ENCODE results near the gene MYRIP.
"Not testable (repeated sequence)": the region's sequence is repeated elsewhere in the genome, so short reads cannot be mapped to it uniquely, and the experiment has no call there.

The MYRIP gene

GRCh38 chr3:40129981-40130380 lies 320.6 kb downstream of the MYRIP start:
- Histone ChIP-seq H2BK15ac (ENCODE audit: low read length) (no peak overlapping the region), H3K79me1 (ENCODE audit: low read depth, low read length) (no peaks in the 10 kb centered on the region), H3K4me3 (ENCODE audit: low read length in 2 of 2) (no peak overlapping the region), H3K4ac (ENCODE audit: low read length) (no peak overlapping the region), H3K27ac (replicated peaks; ENCODE audit: low read length) (no peak overlapping the region), H3K18ac (ENCODE audit: low read length) (no peak overlapping the region), H3K4me1 (ENCODE audit: control insufficient read depth in 2 of 2, insufficient read depth in 1 of 2, low read depth in 1 of 2, low read length in 2 of 2) (no peaks in the 10 kb centered on the region), H2AFZ (ENCODE audit: low read length) (no peak overlapping the region), H3K36me3 (replicated peaks in 1 of 2; ENCODE audit: control insufficient read depth in 2 of 2, insufficient read depth in 2 of 2, low read length in 2 of 2) (no peaks in the 10 kb centered on the region), H2AK5ac (ENCODE audit: low read depth, low read length) (no peak overlapping the region), H3K9me3 (replicated peaks in 1 of 2; ENCODE audit: control insufficient read depth in 2 of 2, insufficient read depth in 1 of 2, low read depth in 1 of 2, low read length in 2 of 2) (peaks cover 0 to 6% of the 10 kb centered on the region in 2 donors), H3K14ac (ENCODE audit: low read length) (no peak overlapping the region), H4K8ac (ENCODE audit: low read depth, low read length) (no peak overlapping the region), H2BK12ac (ENCODE audit: low read length) (no peak overlapping the region), H3K9ac (ENCODE audit: low read depth, low read length, poor library complexity) (no peak overlapping the region), H2BK120ac (ENCODE audit: low read depth, low read length) (no peak overlapping the region), H3K4me2 (ENCODE audit: insufficient read depth, low read length, poor library complexity, severe bottlenecking) (no peak overlapping the region), H3K23ac (ENCODE audit: low read depth, low read length, poor library complexity) (no peak overlapping the region), H3K27me3 (ENCODE audit: control insufficient read depth in 3 of 3, insufficient read depth in 3 of 3, low read depth in 1 of 3, low read length in 3 of 3) (no peaks in the 10 kb centered on the region), H4K91ac (ENCODE audit: low read depth, low read length, poor library complexity) (no peak overlapping the region), H2BK5ac (ENCODE audit: low read length) (no peak overlapping the region)
- DNase-seq (ENCODE audit: low spot score), result no peak
- WGBS, 2 donors (ENCODE audit: extremely low coverage in 2 of 2, insufficient read length in 2 of 2, insufficient replicate concordance in 1 of 2), result no CpG with 5 or more reads among the region's 2 CpGs

GRCh38 chr3:40130721-40131120 lies 321.3 kb downstream of the MYRIP start:
- Histone ChIP-seq H4K91ac (ENCODE audit: low read depth, low read length, poor library complexity) (no peak overlapping the region), H3K27ac (replicated peaks; ENCODE audit: low read length) (no peak overlapping the region), H3K4me1 (ENCODE audit: control insufficient read depth in 2 of 2, insufficient read depth in 1 of 2, low read depth in 1 of 2, low read length in 2 of 2) (no peaks in the 10 kb centered on the region), H3K79me1 (ENCODE audit: low read depth, low read length) (no peaks in the 10 kb centered on the region), H3K36me3 (replicated peaks in 1 of 2; ENCODE audit: control insufficient read depth in 2 of 2, insufficient read depth in 2 of 2, low read length in 2 of 2) (no peaks in the 10 kb centered on the region), H3K18ac (ENCODE audit: low read length) (no peak overlapping the region), H2AK5ac (ENCODE audit: low read depth, low read length) (no peak overlapping the region), H2BK5ac (ENCODE audit: low read length) (no peak overlapping the region), H2BK12ac (ENCODE audit: low read length) (no peak overlapping the region), H3K14ac (ENCODE audit: low read length) (no peak overlapping the region), H3K4me2 (ENCODE audit: insufficient read depth, low read length, poor library complexity, severe bottlenecking) (no peak overlapping the region), H4K8ac (ENCODE audit: low read depth, low read length) (no peak overlapping the region), H3K27me3 (ENCODE audit: control insufficient read depth in 3 of 3, insufficient read depth in 3 of 3, low read depth in 1 of 3, low read length in 3 of 3) (no peaks in the 10 kb centered on the region), H3K23ac (ENCODE audit: low read depth, low read length, poor library complexity) (no peak overlapping the region), H3K4me3 (ENCODE audit: low read length in 2 of 2) (no peak overlapping the region), H3K9ac (ENCODE audit: low read depth, low read length, poor library complexity) (no peak overlapping the region), H2AFZ (ENCODE audit: low read length) (no peak overlapping the region), H2BK120ac (ENCODE audit: low read depth, low read length) (no peak overlapping the region), H3K9me3 (replicated peaks in 1 of 2; ENCODE audit: control insufficient read depth in 2 of 2, insufficient read depth in 1 of 2, low read depth in 1 of 2, low read length in 2 of 2) (peaks cover 0 to 6% of the 10 kb centered on the region in 2 donors), H2BK15ac (ENCODE audit: low read length) (no peak overlapping the region), H3K4ac (ENCODE audit: low read length) (no peak overlapping the region)
- no peak for DNase-seq (ENCODE audit: low spot score)

- DNase-seq (ENCODE audit: low spot score); H3K23ac ChIP-seq (ENCODE audit: low read depth, low read length, poor library complexity); H4K8ac ChIP-seq (ENCODE audit: low read depth, low read length); H3K27me3 ChIP-seq (ENCODE audit: control insufficient read depth in 3 of 3, insufficient read depth in 3 of 3, low read depth in 1 of 3, low read length in 3 of 3); H2BK12ac ChIP-seq (ENCODE audit: low read length); H3K9me3 ChIP-seq (replicated peaks in 1 of 2; ENCODE audit: control insufficient read depth in 2 of 2, insufficient read depth in 1 of 2, low read depth in 1 of 2, low read length in 2 of 2); H2AK5ac ChIP-seq (ENCODE audit: low read depth, low read length); H3K14ac ChIP-seq (ENCODE audit: low read length); H2AFZ ChIP-seq (ENCODE audit: low read length); H3K4me2 ChIP-seq (ENCODE audit: insufficient read depth, low read length, poor library complexity, severe bottlenecking); H3K18ac ChIP-seq (ENCODE audit: low read length); H3K36me3 ChIP-seq (replicated peaks in 1 of 2; ENCODE audit: control insufficient read depth in 2 of 2, insufficient read depth in 2 of 2, low read length in 2 of 2); H3K27ac ChIP-seq (replicated peaks; ENCODE audit: low read length); H2BK5ac ChIP-seq (ENCODE audit: low read length); H3K79me1 ChIP-seq (ENCODE audit: low read depth, low read length); H2BK120ac ChIP-seq (ENCODE audit: low read depth, low read length); H3K4ac ChIP-seq (ENCODE audit: low read length); H3K9ac ChIP-seq (ENCODE audit: low read depth, low read length, poor library complexity); H4K91ac ChIP-seq (ENCODE audit: low read depth, low read length, poor library complexity); H2BK15ac ChIP-seq (ENCODE audit: low read length); H3K4me3 ChIP-seq (ENCODE audit: low read length in 2 of 2); H3K4me1 ChIP-seq (ENCODE audit: control insufficient read depth in 2 of 2, insufficient read depth in 1 of 2, low read depth in 1 of 2, low read length in 2 of 2): not testable (repeated sequence)
- no CpG with 5 or more reads among the region's 22 CpGs for WGBS, 2 donors (ENCODE audit: extremely low coverage in 2 of 2, insufficient read length in 2 of 2, insufficient replicate concordance in 1 of 2)
Measured at GRCh38 chr3:40133886-40134575, 324.6 kb downstream of the MYRIP start.

- Histone ChIP-seq H3K4me2 (ENCODE audit: insufficient read depth, low read length, poor library complexity, severe bottlenecking) (no peak overlapping the region), H2BK12ac (ENCODE audit: low read length) (no peak overlapping the region), H2AFZ (ENCODE audit: low read length) (no peak overlapping the region), H4K91ac (ENCODE audit: low read depth, low read length, poor library complexity) (no peak overlapping the region), H2BK5ac (ENCODE audit: low read length) (no peak overlapping the region), H3K27me3 (ENCODE audit: control insufficient read depth in 3 of 3, insufficient read depth in 3 of 3, low read depth in 1 of 3, low read length in 3 of 3) (no peaks in the 10 kb centered on the region), H3K9ac (ENCODE audit: low read depth, low read length, poor library complexity) (peak overlapping the region; percentile 70), H2BK15ac (ENCODE audit: low read length) (no peak overlapping the region), H3K4me1 (ENCODE audit: control insufficient read depth in 2 of 2, insufficient read depth in 1 of 2, low read depth in 1 of 2, low read length in 2 of 2) (no peaks in the 10 kb centered on the region), H2BK120ac (ENCODE audit: low read depth, low read length) (no peak overlapping the region), H3K14ac (ENCODE audit: low read length) (no peak overlapping the region), H3K36me3 (replicated peaks in 1 of 2; ENCODE audit: control insufficient read depth in 2 of 2, insufficient read depth in 2 of 2, low read length in 2 of 2) (no peaks in the 10 kb centered on the region), H3K79me1 (ENCODE audit: low read depth, low read length) (no peaks in the 10 kb centered on the region), H2AK5ac (ENCODE audit: low read depth, low read length) (no peak overlapping the region), H3K18ac (ENCODE audit: low read length) (no peak overlapping the region), H3K4me3 (ENCODE audit: low read length in 2 of 2) (no peak overlapping the region), H3K23ac (ENCODE audit: low read depth, low read length, poor library complexity) (no peak overlapping the region), H3K4ac (ENCODE audit: low read length) (no peak overlapping the region), H3K9me3 (replicated peaks in 1 of 2; ENCODE audit: control insufficient read depth in 2 of 2, insufficient read depth in 1 of 2, low read depth in 1 of 2, low read length in 2 of 2) (peaks cover 0 to 3% of the 10 kb centered on the region in 2 donors), H4K8ac (ENCODE audit: low read depth, low read length) (no peak overlapping the region), H3K27ac (replicated peaks; ENCODE audit: low read length) (no peak overlapping the region)
- no CpG with 5 or more reads among the region's 5 CpGs for whole genome bisulfite sequencing, 2 donors (ENCODE audit: extremely low coverage in 2 of 2, insufficient read length in 2 of 2, insufficient replicate concordance in 1 of 2)
- DNase-seq (ENCODE audit: low spot score), result no peak
Measured at GRCh38 chr3:40137591-40138295, 328.3 kb downstream of the MYRIP start.
